Measurements from ENCODE around the gene DYDC1.

DYDC1 gene

GRCh38 chr10:80394358-80394916 lies 37.9 kb upstream of the DYDC1 start:
- H3K9me3 ChIP-seq: no peaks in the 10 kb centered on the region
- no peak for TF ChIP-seq CTCF (IDR thresholded peaks at IDR 0.05; ENCODE audit: low read depth, low read length)
- no peaks in the 10 kb centered on the region for H3K36me3 ChIP-seq
- DNase-seq: no peak
- no peaks in the 10 kb centered on the region for H3K4me1 ChIP-seq
- H3K4me3 ChIP-seq (ENCODE audit: low read depth, low read length): no peak overlapping the region
- no peaks in the 10 kb centered on the region for H3K27me3 ChIP-seq

DNA sequence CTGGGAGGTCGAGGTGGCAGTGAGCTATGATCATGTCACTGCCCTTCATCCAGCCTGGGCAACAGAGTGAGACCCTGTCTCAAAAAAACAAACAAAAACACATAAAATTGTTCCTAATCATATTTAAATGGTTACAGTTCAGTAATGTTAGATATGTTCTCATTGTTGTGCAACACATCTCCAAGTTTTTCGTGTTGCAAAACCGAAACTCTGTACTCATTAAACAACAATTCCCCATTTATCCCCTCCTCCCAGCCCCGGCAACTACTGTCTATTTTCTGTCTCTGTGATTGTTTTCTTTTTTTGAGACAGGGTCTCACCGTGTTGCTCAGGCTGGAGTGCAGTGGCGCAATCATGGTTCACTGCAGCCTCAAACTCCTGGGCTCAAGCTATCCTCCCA lies 35.7 kb upstream of the DYDC1 start:
- Histone ChIP-seq H3K27me3 (no peaks in the 10 kb centered on the region), H3K4me3 (ENCODE audit: low read depth, low read length) (no peak overlapping the region), H3K9me3 (no peaks in the 10 kb centered on the region), H3K4me1 (no peaks in the 10 kb centered on the region; the same call in 1 of the 2 replicates), H3K36me3 (no peaks in the 10 kb centered on the region)
- TF ChIP-seq CTCF (IDR thresholded peaks at IDR 0.05; ENCODE audit: low read depth, low read length): no peak
- DNase-seq: no peak

DNA sequence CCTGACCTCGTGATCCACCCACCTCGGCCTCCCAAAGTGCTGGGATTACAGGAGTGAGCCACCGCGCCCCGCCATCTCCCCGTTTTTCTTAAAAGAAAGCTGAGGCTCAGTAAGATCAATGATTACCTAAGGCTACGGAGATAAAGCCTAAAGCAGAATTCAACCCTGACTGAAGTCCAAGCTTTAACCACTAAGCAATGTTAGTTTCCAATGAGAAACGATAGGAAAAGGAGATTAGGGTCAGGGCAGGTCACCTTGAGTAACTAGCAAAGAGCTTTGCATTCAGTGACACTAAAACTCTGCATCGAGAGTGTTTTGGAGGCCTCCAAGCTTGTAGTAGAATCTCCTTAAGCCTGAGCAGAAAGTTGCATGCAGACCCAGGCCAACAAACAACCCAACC lies 34.2 kb upstream of the DYDC1 start:
- H3K9me3 ChIP-seq: no peaks in the 10 kb centered on the region
- no peak for DNase-seq
- no peaks in the 10 kb centered on the region for H3K36me3 ChIP-seq
- H3K27me3 ChIP-seq: no peaks in the 10 kb centered on the region
- no peak for TF ChIP-seq CTCF (IDR thresholded peaks at IDR 0.05; ENCODE audit: low read depth, low read length)
- no peak overlapping the region for H3K4me3 ChIP-seq (ENCODE audit: low read depth, low read length)
- H3K4me1 ChIP-seq: no peaks in the 10 kb centered on the region; the same call in 1 of the 2 replicates

DNA sequence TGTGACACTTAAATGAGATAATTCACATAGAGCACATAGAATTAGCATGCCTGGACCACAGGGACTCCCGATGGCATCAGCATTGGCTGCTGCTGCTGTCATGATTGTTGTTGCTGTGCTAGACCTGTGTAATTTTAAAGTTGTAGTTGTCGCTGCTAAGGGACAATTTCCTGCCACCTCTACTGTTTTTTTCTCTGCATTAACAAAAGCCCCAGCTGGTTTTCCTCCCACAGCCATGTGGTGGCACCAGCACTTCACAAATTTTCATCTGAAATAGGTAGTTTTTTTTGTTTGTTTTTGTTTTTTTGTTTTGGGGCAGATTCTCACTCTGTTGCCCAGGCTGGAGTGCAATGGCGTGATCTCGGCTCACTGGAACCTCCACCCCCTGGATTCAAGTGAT lies 26.4 kb upstream of the DYDC1 start:
- H3K27me3 ChIP-seq: no peaks in the 10 kb centered on the region
- no peak overlapping the region for H3K4me3 ChIP-seq (ENCODE audit: low read depth, low read length)
- H3K9me3 ChIP-seq: no peaks in the 10 kb centered on the region
- no peaks in the 10 kb centered on the region for H3K4me1 ChIP-seq
- DNase-seq: peak; percentile 25
- peak; percentile 66 for TF ChIP-seq CTCF (IDR thresholded peaks at IDR 0.05; ENCODE audit: low read depth, low read length)
- H3K36me3 ChIP-seq: no peaks in the 10 kb centered on the region

- no peaks in the 10 kb centered on the region for H3K36me3 ChIP-seq
- no peak for DNase-seq
- no peaks in the 10 kb centered on the region for H3K27me3 ChIP-seq
- no peaks in the 10 kb centered on the region for H3K9me3 ChIP-seq
- H3K4me1 ChIP-seq: no peaks in the 10 kb centered on the region
- TF ChIP-seq CTCF (IDR thresholded peaks at IDR 0.05; ENCODE audit: low read depth, low read length): no peak
- H3K4me3 ChIP-seq (ENCODE audit: low read depth, low read length): no peak overlapping the region
Measured at GRCh38 chr10:80380185-80380584, 23.6 kb upstream of the DYDC1 start.

DNA sequence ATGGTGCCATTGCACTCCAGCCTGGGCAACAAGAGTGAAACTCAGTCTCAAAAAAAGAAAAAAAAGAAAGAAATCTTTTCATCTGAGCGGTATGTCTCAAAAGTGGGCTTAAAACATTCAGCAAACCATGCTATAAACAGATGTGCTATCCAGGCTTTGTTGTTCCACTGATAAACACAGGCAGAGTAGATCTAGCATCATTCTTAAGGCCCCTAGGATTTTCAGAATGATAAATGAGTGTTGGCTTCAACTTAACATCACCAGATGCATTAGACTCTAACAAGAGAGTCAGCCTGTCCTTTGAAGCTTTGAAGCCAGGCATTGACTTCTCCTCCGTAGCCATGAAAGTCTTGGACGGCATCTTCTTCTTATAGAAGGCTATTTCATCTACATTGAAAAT lies 23.1 kb upstream of the DYDC1 start:
- Histone ChIP-seq H3K9me3 (no peaks in the 10 kb centered on the region), H3K4me1 (no peaks in the 10 kb centered on the region), H3K4me3 (ENCODE audit: low read depth, low read length) (no peak overlapping the region), H3K27me3 (no peaks in the 10 kb centered on the region), H3K36me3 (no peaks in the 10 kb centered on the region)
- no peak for TF ChIP-seq CTCF (IDR thresholded peaks at IDR 0.05; ENCODE audit: low read depth, low read length)
- DNase-seq: no peak

All from BE2C (cell line).